ENCODE measurements around the gene AMBRA1.

The AMBRA1 gene

DNA sequence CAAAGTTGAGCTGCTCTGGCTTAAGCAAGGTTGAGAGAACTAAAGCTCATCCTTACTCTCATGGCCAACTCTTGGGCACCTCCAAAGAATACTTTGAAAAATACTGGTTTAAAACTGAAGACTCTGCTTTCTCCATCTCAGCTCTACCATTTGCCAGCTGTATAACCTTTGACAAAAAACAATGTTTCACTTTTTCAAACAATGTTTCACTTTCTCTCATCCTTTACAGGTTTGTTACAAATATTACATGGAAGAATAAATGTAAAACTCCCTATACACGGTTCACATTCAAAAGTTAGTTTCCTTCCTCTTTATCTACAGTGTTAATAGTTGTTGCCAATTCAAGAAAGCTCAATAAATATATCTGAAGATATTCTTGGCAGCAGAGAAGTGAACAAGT, 19.2 kb downstream of the AMBRA1 start:
- DNase-seq (ENCODE audit: low read depth), result no peak

DNA sequence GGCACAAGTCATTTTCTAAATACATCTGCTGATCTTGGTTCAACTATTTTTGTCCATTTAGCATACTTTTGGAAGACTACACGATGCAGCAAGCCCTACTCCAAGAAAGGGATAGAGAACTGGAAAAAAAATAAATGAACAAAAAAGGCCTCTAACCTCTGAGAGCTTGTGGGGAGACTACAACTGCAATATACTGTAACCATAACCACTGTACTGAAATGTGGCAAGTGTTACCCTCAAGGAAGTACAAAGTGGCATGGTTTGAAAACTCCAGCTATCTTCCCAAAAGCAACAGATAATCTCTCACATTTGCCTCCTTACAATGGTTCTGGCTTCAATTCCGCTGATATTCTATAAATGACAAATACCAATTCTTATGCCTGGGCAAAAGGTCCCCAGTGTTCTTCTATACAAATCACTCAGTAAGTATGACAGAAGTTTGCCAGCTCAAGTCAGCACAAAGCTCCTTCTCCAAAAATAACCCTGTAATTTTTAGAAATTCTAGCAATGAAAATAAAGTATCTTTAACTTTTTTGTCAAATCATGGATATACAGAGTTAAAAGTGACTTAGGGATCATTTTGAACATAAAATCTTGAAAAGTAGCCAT, 22.9 kb downstream of the AMBRA1 start:
- no peak for DNase-seq (ENCODE audit: low read depth)

DNA sequence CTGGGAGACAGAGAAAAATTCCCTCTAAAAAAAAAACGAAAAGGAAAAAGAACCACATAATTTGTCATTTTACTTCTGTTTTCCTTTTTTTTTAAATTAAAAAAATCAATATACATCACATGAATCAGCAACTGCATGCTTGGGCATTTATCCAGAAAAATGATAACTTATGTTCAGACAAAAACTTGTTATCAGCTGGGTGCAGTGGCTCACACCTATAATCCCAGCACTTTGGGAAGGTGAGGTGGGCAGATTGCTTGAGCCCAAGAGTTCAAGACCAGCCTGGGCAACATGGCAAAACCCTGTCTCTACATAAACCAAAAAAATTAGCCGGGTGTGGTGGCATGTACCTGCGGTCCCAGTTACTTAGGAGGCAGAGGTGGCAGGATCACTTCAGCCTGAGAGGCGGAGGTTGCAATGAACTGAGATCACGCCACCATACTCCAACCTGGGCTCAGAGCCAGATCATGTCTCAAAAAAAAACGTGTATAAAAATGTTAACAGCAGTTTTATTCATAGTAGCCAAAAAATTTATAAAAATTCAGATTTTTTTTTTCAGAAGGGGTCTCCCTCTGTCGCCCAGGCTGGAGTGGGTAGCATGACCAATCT, 28.5 kb downstream of the AMBRA1 start:
- DNase-seq (ENCODE audit: low read depth), result no peak

DNA sequence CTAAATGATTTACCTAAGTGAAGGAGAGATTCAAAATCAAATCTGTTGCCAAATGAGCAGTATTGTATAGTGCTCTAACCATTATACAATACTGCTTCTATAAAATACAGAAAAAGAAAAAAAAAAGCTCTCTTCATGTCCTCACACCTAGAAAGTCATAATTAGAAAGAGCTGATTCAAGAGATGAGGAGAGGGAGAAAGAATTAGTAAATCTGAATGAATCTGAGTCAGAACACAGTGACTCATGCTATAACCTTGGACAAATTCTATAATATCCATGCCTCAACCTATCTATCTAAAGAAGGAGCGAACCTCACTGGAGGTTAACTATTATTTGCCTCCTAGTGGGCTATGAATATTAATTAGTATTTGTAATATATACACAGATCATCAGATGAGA, 29.4 kb downstream of the AMBRA1 start:
- peak; percentile 70 for DNase-seq (ENCODE audit: low read depth)

DNA sequence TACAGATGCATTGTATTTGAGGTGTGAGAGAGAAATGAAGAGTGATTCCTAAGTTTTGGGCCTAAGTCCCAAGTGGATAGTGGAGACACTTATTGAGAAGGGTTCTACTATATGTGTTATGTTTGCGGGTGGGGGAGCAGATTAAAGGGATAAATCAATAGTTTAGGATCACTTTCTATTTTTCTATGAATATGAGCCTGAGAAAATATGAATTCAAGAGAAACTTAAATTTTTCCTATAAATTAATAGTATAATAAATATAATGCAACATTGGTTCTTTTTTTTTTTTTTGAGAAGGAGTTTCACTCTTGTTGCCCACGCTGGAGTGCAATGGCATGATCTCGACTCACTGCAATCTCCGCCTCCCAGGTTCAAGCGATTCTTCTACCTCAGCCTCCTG, 31.3 kb downstream of the AMBRA1 start:
- no peak for DNase-seq (ENCODE audit: low read depth)

DNA sequence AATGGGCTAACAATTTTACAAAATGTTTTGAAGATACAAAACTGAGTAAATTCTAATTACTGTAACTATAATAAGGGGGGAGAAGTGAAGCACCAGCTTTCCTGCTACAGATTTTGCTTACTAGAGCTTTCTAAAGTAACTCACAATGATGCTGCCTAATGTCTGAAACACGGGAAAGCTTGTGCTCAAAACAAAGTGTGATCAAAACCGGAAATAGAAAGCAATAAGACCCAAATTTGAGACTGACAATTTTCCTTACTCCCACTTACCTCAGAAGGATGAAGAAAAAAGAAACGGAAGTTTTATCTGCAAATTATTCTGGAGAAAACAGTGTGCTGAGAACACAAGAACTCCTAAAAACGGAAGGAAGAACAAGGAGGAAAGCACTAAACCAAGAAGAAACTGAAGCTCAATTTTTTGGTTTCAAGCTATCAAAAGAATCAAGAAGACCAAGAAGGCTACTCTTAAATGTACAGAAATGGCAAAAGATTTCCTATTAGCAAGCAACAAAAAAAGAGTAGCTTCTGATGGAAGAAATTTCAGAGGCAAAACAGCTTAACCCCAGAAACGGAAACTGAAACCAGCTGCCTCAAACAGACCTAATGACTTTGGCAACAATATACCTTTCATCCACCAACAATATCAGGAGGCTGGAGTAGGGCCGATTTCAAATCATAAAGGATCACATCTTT, 33.4 kb downstream of the AMBRA1 start:
- DNase-seq (ENCODE audit: low read depth), result peak; percentile 40

DNA sequence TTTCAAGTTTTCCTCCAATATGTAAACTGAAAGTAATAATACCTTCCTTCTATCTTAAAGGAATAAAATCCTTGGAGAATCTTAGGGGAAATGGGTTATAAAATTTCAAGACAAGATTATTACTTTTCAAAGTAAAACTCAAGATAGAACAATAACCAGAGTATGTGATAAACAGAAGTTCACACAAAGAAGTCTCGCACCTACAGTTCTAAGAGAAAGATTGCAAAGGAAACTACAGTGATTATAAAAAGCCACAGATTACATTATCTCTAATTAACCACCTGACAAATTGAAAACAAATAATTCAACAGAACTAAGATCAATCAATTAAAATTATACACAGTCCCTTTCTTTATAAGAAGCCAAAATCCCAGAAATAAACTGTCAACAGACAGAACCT, 34.0 kb downstream of the AMBRA1 start:
- no peak for DNase-seq (ENCODE audit: low read depth)

DNA sequence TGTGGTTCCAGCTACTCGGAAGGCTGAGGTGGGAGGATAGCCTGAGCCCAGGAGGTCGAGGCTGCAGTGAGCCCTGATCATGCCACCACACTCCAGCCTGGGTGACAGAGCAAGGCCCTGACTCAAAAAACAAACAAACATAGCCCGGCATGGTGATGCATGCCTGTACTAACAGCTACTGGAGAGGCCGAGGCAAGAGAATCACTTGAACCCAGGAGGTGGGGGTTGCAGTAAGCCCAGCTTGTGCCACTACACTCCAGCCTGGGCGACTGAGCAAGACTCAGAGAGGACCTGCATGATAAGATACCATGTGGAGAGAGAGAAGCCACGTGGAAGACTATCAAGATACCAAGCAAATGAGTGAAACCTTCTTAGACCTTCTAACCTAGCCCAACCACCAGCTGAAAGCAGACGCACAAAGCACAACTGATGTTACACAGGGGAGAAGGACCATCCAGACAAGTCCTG, 36.1 kb downstream of the AMBRA1 start:
- DNase-seq (ENCODE audit: low read depth), result peak; percentile 79

DNA sequence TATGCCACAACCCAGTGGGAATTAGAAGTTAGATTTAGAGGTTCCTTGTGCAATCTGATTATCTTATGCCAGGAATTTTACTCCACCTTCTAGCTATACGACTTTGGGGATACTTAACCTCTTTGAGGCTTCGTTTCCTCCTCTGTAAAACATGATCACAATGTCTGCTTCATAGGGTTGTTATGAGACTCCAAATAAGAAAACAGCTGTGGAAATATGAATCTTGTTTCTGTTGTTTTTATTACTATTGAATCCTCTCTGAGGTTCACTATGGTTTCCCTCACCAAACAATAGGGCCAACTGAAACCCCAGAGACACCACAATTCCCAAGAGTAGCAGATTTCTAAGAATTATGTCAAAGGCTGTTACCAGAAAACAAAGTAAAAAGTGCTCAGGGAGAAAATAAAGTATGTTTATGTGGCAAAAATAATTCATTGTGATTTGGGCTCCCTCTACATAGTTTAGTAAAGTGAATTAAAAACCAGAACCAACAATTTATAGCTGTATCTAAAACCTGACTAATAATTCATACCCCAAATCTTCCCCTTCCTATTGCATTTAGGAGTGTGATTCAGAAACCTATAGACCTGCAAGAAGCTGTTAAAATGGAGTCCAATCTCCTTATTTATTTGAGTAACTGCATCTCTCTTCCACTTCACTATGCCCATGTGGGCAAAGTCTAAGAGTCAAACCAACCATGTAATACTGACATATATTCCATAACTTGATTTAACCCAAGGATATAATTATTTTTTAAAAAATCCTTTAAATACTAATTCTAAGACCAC, 38.4 kb downstream of the AMBRA1 start:
- DNase-seq (ENCODE audit: low read depth), result peak; percentile 18

DNA sequence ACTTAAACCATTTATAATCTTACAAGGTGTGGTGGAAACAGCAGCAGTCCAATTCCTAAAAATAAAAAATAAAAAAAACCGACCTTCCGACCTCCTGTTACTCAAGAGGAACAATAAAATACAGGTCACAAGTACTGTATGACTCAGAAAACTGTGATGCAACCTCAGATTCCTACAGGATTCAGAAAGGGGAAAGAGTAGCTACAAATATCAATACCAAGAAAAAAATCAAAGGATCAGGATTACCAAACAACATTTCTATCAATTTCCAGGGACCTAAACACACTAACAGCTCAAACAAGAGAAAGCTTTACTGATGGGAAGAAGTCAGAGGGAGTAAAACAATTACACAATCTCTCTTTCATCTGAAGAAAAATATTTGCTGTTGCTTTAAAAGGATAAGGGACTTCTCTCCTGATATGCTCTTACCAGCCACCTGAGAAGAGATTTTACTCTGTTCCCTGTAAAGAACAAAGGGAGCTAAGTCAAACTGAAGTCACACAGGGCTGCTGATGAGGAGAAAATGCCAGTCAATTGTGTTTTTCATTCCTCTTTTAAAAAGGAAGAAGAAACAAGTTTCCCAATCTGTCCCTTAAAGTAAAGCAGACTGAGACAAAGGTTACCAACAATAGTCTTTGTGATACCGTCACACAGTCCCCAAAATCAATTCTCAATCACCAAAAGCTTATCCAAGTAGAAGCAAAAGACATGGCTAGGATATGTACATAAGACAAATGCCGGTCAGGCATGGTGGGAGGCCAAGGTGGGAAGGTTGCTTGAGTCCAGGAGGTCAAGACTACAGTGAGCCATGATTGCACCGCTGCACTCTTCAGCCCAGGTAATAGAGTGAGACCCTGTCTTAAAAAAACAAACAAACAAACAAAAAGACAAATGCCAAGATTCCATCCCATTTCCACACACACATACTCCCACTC, 39.3 kb downstream of the AMBRA1 start:
- DNase-seq (ENCODE audit: low read depth), result peak; percentile 79

DNA sequence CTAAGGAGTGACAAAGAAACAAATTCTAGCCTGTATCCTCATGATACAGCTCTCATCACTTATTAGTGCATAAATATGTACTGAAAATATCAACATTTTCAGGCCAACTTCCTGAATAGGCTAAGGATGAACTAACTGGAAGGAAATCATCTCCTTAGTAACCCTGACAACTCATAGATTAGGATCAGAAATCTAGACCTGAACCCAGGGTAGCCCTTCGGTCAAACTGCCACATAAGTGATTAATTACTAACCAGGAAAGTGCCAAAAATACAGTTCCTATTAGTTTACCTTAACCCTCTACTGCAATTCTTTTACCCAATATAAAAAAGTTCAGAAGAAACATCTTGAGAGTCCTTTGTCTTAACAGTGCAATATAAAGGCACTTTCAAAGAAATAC, 40.0 kb downstream of the AMBRA1 start:
- DNase-seq (ENCODE audit: low read depth), result peak; percentile 35

DNA sequence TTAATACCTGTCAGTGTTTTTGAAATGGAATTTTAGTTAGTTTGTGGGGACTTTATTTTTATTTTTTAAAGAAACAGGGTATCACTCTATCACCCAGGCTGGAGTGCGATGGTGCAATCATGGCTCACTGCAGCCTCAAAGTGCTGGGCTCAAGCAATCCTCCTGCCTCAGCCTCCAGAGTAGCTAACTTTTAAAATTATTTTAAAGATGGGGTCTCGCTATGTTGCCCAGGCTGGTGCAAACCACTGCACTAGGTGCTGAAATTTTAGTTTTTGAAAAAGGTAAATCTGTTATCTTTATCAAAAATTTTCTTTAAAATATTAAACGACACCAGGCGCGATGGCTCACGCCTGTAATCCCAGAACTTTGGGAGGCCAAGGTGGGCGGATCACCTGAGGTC, 42.6 kb downstream of the AMBRA1 start:
- no peak for DNase-seq (ENCODE audit: low read depth)

DNA sequence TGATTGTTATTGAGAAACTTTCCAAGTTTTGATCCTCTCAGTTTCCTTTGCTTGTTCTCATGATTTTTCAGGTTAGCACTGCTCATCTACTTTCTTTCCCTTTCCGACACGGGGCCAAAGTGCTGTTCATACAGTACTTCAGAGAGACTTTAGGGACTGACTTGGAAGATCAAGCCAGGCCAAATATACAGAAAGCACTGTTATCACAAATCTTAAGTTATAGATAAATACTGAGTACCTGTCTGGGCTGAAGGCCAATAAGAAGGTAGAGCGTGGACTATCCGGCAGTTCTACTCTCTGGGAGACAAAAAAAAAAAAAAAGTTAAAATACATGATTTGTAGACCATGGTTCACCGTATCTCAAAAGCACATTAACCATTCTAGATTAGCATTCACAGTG, 46.2 kb downstream of the AMBRA1 start:
- DNase-seq (ENCODE audit: low read depth), result no peak

DNA sequence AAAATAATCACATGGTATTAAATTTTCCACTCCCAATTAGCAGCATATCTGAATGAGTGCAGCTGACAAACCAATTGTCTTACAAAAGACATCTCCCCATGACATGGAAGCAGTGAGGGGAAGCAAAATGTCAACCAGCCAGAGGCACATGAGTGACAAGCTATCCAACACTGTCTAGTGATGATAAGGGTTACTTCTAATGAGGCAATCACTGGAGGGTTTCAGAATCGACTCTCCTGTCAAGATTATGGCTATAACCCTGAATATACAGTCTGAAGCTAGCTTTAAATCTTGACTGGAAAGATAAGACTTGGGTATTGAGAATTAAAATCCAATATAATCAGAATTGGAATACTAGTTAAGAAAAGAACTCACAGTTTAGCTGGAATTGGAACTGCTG, 50.3 kb downstream of the AMBRA1 start:
- no peak for DNase-seq (ENCODE audit: low read depth)

DNA sequence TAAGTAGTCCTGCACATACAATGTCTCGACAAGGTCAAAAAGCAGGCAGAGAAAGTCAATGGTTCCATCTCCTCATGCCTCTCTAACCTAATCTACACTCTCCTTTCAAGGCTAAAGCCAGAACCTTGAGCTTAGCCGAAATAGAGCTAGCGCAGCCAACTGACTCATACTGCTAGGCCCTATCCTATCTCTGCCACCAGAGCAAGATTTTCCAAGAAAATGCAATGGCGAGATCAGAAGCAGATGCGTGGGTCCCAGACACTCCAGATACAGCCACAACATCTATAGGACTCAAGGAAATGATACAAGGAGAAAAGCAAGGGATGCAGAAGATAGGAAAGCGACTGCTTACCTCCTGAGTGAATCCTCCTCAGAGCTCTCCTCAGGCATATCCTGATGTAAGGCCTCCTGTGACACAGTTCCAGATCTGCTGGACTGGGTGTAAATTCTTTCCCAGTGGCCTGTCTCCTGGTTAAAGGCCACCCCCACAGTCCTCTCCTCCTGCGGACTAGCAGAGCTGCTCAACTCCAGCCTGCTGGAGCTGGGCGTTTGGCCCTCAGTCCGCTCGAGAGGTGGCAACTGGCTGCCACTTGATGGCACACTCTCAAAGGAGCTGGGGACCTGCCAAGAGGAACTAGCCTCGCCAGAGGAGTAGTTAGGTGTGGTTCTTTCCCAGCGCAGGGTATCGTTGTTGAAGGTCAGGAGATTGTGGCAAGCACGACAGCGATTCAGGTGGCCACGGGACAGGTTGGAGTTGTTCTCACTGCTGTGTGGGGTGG, 52.0 kb downstream of the AMBRA1 start:
- no peak for DNase-seq (ENCODE audit: low read depth)

DNA sequence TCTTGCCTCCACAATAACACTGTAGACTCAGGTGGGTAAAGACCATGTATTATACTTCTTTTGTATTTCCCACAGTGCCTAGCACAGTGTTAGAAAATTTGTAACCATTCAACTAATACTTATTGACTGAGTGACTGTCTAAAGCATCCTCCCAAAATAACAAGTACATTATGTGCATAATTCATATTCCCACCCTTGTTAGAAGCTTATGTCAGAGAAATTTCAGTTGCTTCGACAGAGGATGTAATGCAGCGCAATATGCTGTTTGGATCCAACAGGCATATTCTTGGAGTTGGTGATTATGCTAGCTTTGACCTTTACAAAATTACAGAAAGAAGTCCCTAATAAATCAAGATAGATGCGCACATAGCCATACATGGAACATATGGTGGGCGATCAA, 53.0 kb downstream of the AMBRA1 start:
- no peak for DNase-seq (ENCODE audit: low read depth)

DNA sequence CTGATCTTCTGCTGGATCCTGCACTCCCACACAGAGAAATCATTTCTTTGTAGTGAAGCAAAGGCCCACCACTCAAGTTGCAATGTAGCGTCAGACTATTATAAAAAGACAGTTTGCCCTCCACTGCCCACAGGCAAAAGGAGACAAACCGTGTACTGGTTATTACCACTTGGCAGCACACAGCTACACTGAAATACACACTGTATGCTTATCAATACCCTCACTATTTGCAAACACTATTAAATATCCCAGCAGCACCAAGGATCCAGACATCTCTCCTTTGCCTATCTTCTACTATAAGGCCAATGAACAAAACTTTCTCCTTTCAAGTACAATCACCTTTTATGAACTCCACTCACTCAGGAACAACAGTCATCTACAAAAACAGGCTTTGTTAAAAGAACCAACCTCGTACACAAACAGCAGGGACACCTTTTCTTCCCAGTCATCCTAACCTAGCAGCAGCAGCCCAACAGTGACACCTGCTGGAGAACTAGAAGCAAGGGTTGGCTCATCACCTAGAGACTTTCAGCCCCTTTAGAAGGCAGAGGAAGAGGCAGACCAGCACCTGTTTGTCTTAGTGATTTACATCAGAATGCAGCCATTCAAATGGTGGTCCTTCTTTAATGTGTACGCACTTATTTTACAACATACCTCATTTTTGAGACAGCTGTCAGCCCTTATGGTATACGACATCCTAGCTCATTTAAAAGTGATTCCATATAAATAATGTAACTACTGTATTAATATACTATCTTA, 56.1 kb downstream of the AMBRA1 start:
- peak; percentile 79 for DNase-seq (ENCODE audit: low read depth)

DNA sequence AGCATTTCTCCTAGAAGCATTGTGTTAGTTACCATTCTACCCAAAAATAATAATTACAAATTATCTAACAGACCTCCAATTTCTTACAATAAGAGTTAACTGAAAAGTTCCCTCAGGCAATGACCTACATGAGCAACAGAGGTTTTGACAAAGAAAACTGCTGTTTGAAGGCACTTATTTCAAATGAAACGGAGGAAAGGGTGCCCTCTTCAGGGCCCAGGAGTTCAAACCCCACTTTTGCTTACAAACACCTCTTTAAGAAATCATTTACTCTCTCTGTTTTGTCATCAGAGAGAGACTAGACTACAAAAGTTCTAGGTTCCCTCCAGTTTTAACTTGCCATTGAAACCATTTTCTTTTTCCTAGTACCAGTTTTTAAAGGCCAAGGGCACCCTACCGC, 56.7 kb downstream of the AMBRA1 start:
- peak; percentile 14 for DNase-seq (ENCODE audit: low read depth)

DNA sequence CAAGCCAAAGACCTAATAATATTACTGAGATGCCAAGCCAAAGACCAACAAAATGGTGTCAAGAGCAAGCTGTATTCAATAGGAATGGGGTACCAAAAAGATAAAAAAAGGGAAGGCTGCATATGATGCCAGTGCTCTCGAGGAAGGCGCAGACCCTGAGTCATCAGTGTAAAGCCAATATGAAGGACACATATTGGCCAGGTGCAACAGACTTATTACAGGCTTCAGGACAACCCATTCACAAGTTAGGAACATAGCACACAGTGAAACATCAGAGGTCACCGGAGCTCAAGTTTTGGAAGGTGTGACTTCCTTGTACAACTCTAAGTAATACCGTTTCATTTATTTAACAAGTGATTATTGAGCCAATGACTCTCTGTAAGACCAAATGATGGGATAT, 58.1 kb downstream of the AMBRA1 start:
- no peak for DNase-seq (ENCODE audit: low read depth)

DNA sequence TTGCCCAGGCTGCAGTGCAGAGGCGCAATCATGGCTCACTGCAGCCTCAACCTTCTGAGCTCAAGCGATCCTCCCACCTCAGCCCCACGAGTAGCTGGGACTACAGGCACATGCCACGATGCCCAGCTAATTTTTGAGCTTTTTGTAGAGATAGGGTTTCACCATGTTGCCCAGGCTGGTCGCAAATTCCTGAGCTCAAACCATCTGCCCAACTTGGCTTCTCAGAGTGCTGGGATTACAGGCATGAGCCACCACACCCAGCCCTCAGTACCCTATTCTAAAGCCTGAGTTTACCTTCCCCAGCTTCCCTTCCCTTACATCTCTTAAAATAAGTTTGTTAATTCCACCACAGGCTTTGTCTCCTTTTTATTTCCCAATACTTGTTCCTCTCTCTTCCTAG, 59.1 kb downstream of the AMBRA1 start:
- no peak for DNase-seq (ENCODE audit: low read depth)

Data from EH (cell line).